CD4-positive, alpha-beta T cell treated with Interleukin-15 for 1 hour (primary cell): Measurements from ENCODE around the gene MRGPRD.

ENCODE experiments used
- DNase-seq: peaks from one replicate; pipeline ENCODE4 v3.0.0-alpha.2; 2020

Gene MRGPRD

GRCh38 chr11:68968306-68969250, 12.2 kb downstream of the MRGPRD start:
- DNase-seq, result no peak

GRCh38 chr11:68966894-68967780, 13.6 kb downstream of the MRGPRD start:
- no peak for DNase-seq

- no peak for DNase-seq
Observed at GRCh38 chr11:68965901-68966853, 14.6 kb downstream of the MRGPRD start.

- no peak for DNase-seq
Observed at GRCh38 chr11:68963779-68964178, 17.0 kb downstream of the MRGPRD start.

- DNase-seq, result no peak
Observed at GRCh38 chr11:68962527-68963250, 18.1 kb downstream of the MRGPRD start.

- DNase-seq, result no peak
Observed at GRCh38 chr11:68961245-68961644, 19.5 kb downstream of the MRGPRD start.

GRCh38 chr11:68960294-68961071, 20.3 kb downstream of the MRGPRD start:
- peak; percentile 9 for DNase-seq

GRCh38 chr11:68959465-68960293, 21.1 kb downstream of the MRGPRD start:
- peak; percentile 12 for DNase-seq

- DNase-seq, result no peak
Observed at GRCh38 chr11:68958211-68958610, 22.6 kb downstream of the MRGPRD start.

GRCh38 chr11:68956547-68957254, 24.1 kb downstream of the MRGPRD start:
- no peak for DNase-seq

GRCh38 chr11:68956142-68956541, 24.6 kb downstream of the MRGPRD start:
- peak; percentile 33 for DNase-seq

- no peak for DNase-seq
Observed at GRCh38 chr11:68955607-68955958, 25.2 kb downstream of the MRGPRD start.

- DNase-seq, result peak; percentile 43
Observed at GRCh38 chr11:68954836-68955606, 25.8 kb downstream of the MRGPRD start.

GRCh38 chr11:68950762-68951161, 30.0 kb downstream of the MRGPRD start:
- no peak for DNase-seq

- no peak for DNase-seq
Observed at GRCh38 chr11:68950270-68950669, 30.5 kb downstream of the MRGPRD start.

GRCh38 chr11:68948935-68949334, 31.9 kb downstream of the MRGPRD start:
- DNase-seq, result no peak

- DNase-seq, result no peak
Observed at GRCh38 chr11:68948496-68948895, 32.3 kb downstream of the MRGPRD start.

- no peak for DNase-seq
Observed at GRCh38 chr11:68947151-68947550, 33.6 kb downstream of the MRGPRD start.
